K562 (cell line): Measurements from ENCODE around the gene AGAP1. TPM values are rescaled to one million over a fixed set of nuclear protein-coding genes. Genes with fewer than 3 reads are reported as not detected.

Experiments
- ATAC-seq: fragments of 200-7000 bp; cut with Tn5 transposase; 3 replicates; pipeline ENCODE4 v1.9.1; 2020; ENCODE audit warnings: moderate library complexity
- BruUV-seq: library from RNA; stranded (reverse); fragments of 400-500 nt; replicated peaks from 2 replicates; lab custom pipeline; 2021; lab: Mats Ljungman, UMichigan
- CTCF ChIA-PET: fragments of 300-600 bp; formaldehyde crosslinking; extraction: SDS; loops from one replicate; lab custom pipeline; 2021; ENCODE audit warnings: low intra/inter-chr PET ratio; lab: Yijun Ruan, JAX
- POLR2A ChIA-PET: fragments of 300-600, 350-650 bp; sonication (Branson Sonifier 250); formaldehyde crosslinking; extraction: SDS; loops from one replicate; lab custom pipeline; 2021; ENCODE audit warnings: antibody characterized with exemption, inconsistent platforms; lab: Yijun Ruan, JAX
- DNase-seq, 4 experiments: peaks; one replicate each; pipeline versions ENCODE4 v3.0.0 to v3.0.0-alpha.2; 2011 to 2018; ENCODE audit warnings: low spot score in 3 of 4, mixed read lengths in 3 of 4; ENCODE audit errors: extremely low read depth in 1 of 4
- FAIRE-seq: peaks from 2 replicates; lab custom pipeline; 2011; peaks lifted over from hg19 to GRCh38; lab: Jason Lieb, UNC
- H2AFZ ChIP-seq: 2 replicates; pipeline ENCODE4 v1.6.0; 2011; ENCODE audit warnings: low read depth, low read length, control low read depth, inconsistent platforms
- H3K27ac ChIP-seq: fragments of 200-600 bp; 3 replicates; pipeline ENCODE4 v1.8.0; 2011; ENCODE audit warnings: low read depth, mild to moderate bottlenecking, control low read depth, inconsistent platforms, low read length, moderate library complexity, mixed read lengths; ENCODE audit errors: extremely low read depth
- H3K27me3 ChIP-seq, 2 experiments: fragments of 300-600 bp in 1 of 2; 2 replicates in 1 of 2; 3 replicates in 1 of 2; pipeline versions ENCODE4 v1.6.0 to v1.8.0; 2011; ENCODE audit warnings: inconsistent platforms in 2 of 2, low read length in 2 of 2, mild to moderate bottlenecking in 1 of 2, mixed read lengths in 1 of 2, moderate library complexity in 1 of 2; ENCODE audit not compliant: control insufficient read depth in 2 of 2, insufficient read depth in 2 of 2
- H3K36me3 ChIP-seq: fragments of 300-600 bp; 3 replicates; pipeline ENCODE4 v1.8.0; 2011; ENCODE audit warnings: mild to moderate bottlenecking, low read length, inconsistent platforms; ENCODE audit not compliant: control insufficient read depth, insufficient read depth
- H3K4me1 ChIP-seq, 2 experiments: fragments of 200-600 bp in 1 of 2; replicated peaks in 1 of 2; 2 replicates in 1 of 2; 3 replicates in 1 of 2; pipeline versions ENCODE4 v1.5.1 to v1.8.0; 2011; ENCODE audit warnings: inconsistent platforms in 2 of 2, low read length in 2 of 2, mild to moderate bottlenecking in 1 of 2, mixed read lengths in 1 of 2, moderate library complexity in 1 of 2; ENCODE audit not compliant: control insufficient read depth in 2 of 2, insufficient read depth in 2 of 2
- H3K4me2 ChIP-seq: 2 replicates; pipeline ENCODE4 v1.6.1; 2011; ENCODE audit warnings: low read length, control low read depth, inconsistent platforms, mixed read lengths; ENCODE audit not compliant: insufficient read depth
- H3K4me3 ChIP-seq: fragments of 200-600 bp; sonication (generic), shearing (Covaris generic); 2 replicates; pipeline ENCODE4 v1.5.1; 2016; ENCODE audit warnings: control low read depth, inconsistent platforms
- H3K79me2 ChIP-seq: fragments of 200-600 bp; 3 replicates; pipeline ENCODE4 v1.8.0; 2011; ENCODE audit warnings: low read length, inconsistent platforms; ENCODE audit not compliant: control insufficient read depth, insufficient read depth
- H3K9ac ChIP-seq, 2 experiments: 2 replicates each; pipeline versions ENCODE4 v1.6.0 to v1.6.1; 2011; ENCODE audit warnings: low read depth in 2 of 2, low read length in 2 of 2, control low read depth in 1 of 2, inconsistent platforms in 1 of 2, mild to moderate bottlenecking in 1 of 2, mixed read lengths in 1 of 2; ENCODE audit not compliant: insufficient read depth in 1 of 2
- H3K9me1 ChIP-seq: one replicate; pipeline ENCODE4 v1.6.0; 2011; ENCODE audit warnings: inconsistent platforms, mild to moderate bottlenecking, low read length, moderate library complexity; ENCODE audit not compliant: control insufficient read depth, insufficient read depth
- H3K9me3 ChIP-seq: replicated peaks from 2 replicates; pipeline ENCODE4 v1.5.1; 2011; ENCODE audit warnings: low read depth, low read length, inconsistent platforms; ENCODE audit not compliant: control insufficient read depth, insufficient read depth
- H4K20me1 ChIP-seq: replicated peaks from 2 replicates; pipeline ENCODE4 v1.6.1; 2011; ENCODE audit warnings: low read length, inconsistent platforms, mixed read lengths; ENCODE audit not compliant: control insufficient read depth, insufficient read depth
- CBFA2T2 ChIP-seq: fragments of 450-650 bp; conservative IDR thresholded peaks from 2 replicates; pipeline ENCODE4 v1.6.1; 2017; ENCODE audit warnings: mild to moderate bottlenecking
- EGR1 ChIP-seq: fragments of 450-650 bp; conservative IDR thresholded peaks from 2 replicates; pipeline ENCODE4 v1.6.1; 2017; ENCODE audit warnings: mild to moderate bottlenecking
- FUS ChIP-seq: fragments of 200-400 bp; formaldehyde crosslinking; optimal IDR thresholded peaks from 2 replicates; pipeline ENCODE3; 2017; ENCODE audit warnings: low read depth, low read length
- GATA2 ChIP-seq: sonication (generic); formaldehyde crosslinking; IDR thresholded peaks from 2 replicates; pipeline ENCODE4 v1.4.0; 2020; ENCODE audit warnings: mild to moderate bottlenecking, missing genetic modification reagents
- HMG20B ChIP-seq: fragments of 250-450 bp; sonication (Bioruptor Pico); IDR thresholded peaks from 2 replicates; pipeline ENCODE4 v1.5.0; 2021; ENCODE audit warnings: mild to moderate bottlenecking
- KAT8 ChIP-seq: fragments of 450-650 bp; IDR thresholded peaks from 2 replicates; pipeline ENCODE4 v1.6.1; 2016; ENCODE audit warnings: low read depth, mild to moderate bottlenecking
- MTA2 ChIP-seq: fragments of 450-650 bp; IDR thresholded peaks from 2 replicates; pipeline ENCODE4 v1.6.1; 2016; ENCODE audit warnings: low read depth
- MYBL2 ChIP-seq, 2 experiments: fragments of 450-650 bp in 1 of 2; sonication (generic) in 1 of 2; formaldehyde crosslinking in 1 of 2; IDR thresholded peaks; 2 replicates each; pipeline versions ENCODE4 v1.6.1 to v1.8.1; 2017 to 2022; ENCODE audit warnings: borderline replicate concordance in 1 of 2, inconsistent platforms in 1 of 2, low read depth in 1 of 2, mild to moderate bottlenecking in 1 of 2, missing genetic modification reagents in 1 of 2, moderate library complexity in 1 of 2
- PCBP1 ChIP-seq: fragments of 200-400 bp; formaldehyde crosslinking; IDR thresholded peaks from 2 replicates; pipeline ENCODE4 v1.6.1; 2018; ENCODE audit warnings: mild to moderate bottlenecking, low read depth, low read length; ENCODE audit not compliant: poor library complexity, severe bottlenecking
- PHB ChIP-seq: fragments of 250-450 bp; sonication (Bioruptor Pico); IDR thresholded peaks from 2 replicates; pipeline ENCODE4 v1.5.0; 2021
- RUNX1 ChIP-seq: sonication (generic); IDR thresholded peaks from 2 replicates; pipeline ENCODE4 v1.6.1; 2016; ENCODE audit warnings: antibody characterized with exemption, low read depth
- WGBS: fragments of 100-300 bp; shearing (Covaris generic); methylation state at CpG from one replicate; pipeline ENCODE4 v1.1.6; 2016; ENCODE audit warnings: low coverage, mixed read lengths; ENCODE audit not compliant: insufficient coverage; ENCODE audit errors: missing lambda C conversion rate; 5-methylcytosine and 5-hydroxymethylcytosine counted together
- in situ Hi-C: fragments of 300-500 bp; cut with MboI; formaldehyde crosslinking; loops from 4 replicates; pipeline ENCODE4 v1.15.0; 2018; ENCODE audit warnings: inconsistent platforms, mixed read lengths
- intact Hi-C: fragments of 100-400 bp; cut with micrococcal nuclease; formaldehyde crosslinking; loops from 2 replicates; pipeline ENCODE4 v1.14.2; 2022
- polyA plus RNA-seq, 8 experiments: library from polyadenylated mRNA; depleted of rRNA in 4 of 8; stranded (reverse) in 5 of 8; unstranded in 3 of 8; fragments of >200 nt; fragmentation: Nextera tagmentation in 2 of 8; fragmentation: Illumina TruSeq in 1 of 8; extraction: Ambion mirVana in 2 of 8; extraction: Trizol in 1 of 8; gene quantifications; 2 replicates each; pipeline versions ENCODE4 v1.2.1 to v1.2.3, GENCODE V29; 2011 to 2014; ENCODE audit warnings: inconsistent platforms in 1 of 8, missing spikeins in 1 of 8
- total RNA-seq, 7 experiments: library from RNA; depleted of rRNA in 6 of 7; stranded (reverse); fragments of >200 nt in 6 of 7; fragmentation: Illumina TruSeq in 2 of 7; extraction: Trizol in 2 of 7; gene quantifications; 2 replicates each; pipeline versions ENCODE4 v1.2.1 to v1.2.3, GENCODE V29; 2011 to 2021; ENCODE audit warnings: low replicate concordance in 1 of 7
- TF ChIP-seq, protein P1 (sequence below): IDR thresholded peaks from 2 replicates; pipeline ENCODE4 v1.6.1; 2011; ENCODE audit not compliant: insufficient read length; ENCODE audit errors: extremely low read depth
- TF ChIP-seq, protein P2 (sequence below): fragments of 450-650 bp; IDR thresholded peaks from 2 replicates; pipeline ENCODE4 v1.6.1; 2016; ENCODE audit warnings: mild to moderate bottlenecking, moderate library complexity

Gene AGAP1
- total and polyA plus RNA-seq, 9 of the 15 experiments (the other 6 are each of a cell fraction or from before 2014, with no cell fraction given), result 1.3 to 24.0 (median 10.6) TPM

DNA sequence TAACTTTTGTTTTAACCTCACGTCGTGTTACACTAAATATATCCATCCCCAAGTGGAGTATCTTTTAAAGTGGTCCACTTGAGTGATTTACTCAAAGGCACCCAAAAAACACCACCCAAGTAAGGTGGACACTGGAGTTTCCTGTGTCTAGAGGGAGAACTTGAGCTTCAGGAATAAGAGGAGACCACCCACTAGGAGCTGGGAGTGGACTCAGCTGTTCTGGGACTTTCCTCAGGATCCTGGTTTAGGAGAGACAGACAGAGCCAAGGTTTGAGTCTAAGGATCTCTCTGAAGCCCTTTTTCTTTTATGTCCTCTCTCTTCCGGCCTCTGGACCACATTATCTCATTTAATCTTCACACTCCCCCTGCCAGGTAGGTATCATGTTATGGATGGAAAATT lies 523.6 kb downstream of the AGAP1 start:
- DNase-seq (no peak), ATAC-seq (no peak), FAIRE-seq (no peak)
- Histone ChIP-seq H2AFZ (no peak overlapping the region), H3K27me3 (no peaks in the 10 kb centered on the region), H3K79me2 (no peaks in the 10 kb centered on the region), H3K9me3 (no peaks in the 10 kb centered on the region), H3K9ac (no peak overlapping the region), H3K4me3 (no peak overlapping the region), H4K20me1 (no peaks in the 10 kb centered on the region), H3K4me1 (no peaks in the 10 kb centered on the region; a peak in 1 of 5 replicates), H3K9me1 (no peaks in the 10 kb centered on the region), H3K36me3 (no peaks in the 10 kb centered on the region), H3K4me2 (no peak overlapping the region), H3K27ac (no peak overlapping the region)
- CTCF ChIA-PET, result no interaction called here
- POLR2A ChIA-PET, result no interaction called here
- intact Hi-C loops, result no loop called here
- WGBS, result 73% methylated on average over 3 of the region's 3 CpGs
- no TSS peak for BruUV-seq
- in situ Hi-C loops, result no loop called here
- TF ChIP-seq, protein P1, sequence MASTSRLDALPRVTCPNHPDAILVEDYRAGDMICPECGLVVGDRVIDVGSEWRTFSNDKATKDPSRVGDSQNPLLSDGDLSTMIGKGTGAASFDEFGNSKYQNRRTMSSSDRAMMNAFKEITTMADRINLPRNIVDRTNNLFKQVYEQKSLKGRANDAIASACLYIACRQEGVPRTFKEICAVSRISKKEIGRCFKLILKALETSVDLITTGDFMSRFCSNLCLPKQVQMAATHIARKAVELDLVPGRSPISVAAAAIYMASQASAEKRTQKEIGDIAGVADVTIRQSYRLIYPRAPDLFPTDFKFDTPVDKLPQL, result no peak
- TF ChIP-seq RUNX1 (no peak), PHB (CRISPR knock-in tag) (no peak), MTA2 (no peak), HMG20B (CRISPR knock-in tag) (no peak), FUS (no peak), CBFA2T2 (no peak), KAT8 (no peak), MYBL2 (IDR thresholded peaks at IDR 0.05; ENCODE audit: low read depth) (no peak), MYBL2 (CRISPR knock-in tag; IDR thresholded peaks at IDR 0.05; ENCODE audit: borderline replicate concordance) (no peak), GATA2 (CRISPR knock-in tag) (no peak), EGR1 (no peak), PCBP1 (no peak)
- TF ChIP-seq, protein P2, sequence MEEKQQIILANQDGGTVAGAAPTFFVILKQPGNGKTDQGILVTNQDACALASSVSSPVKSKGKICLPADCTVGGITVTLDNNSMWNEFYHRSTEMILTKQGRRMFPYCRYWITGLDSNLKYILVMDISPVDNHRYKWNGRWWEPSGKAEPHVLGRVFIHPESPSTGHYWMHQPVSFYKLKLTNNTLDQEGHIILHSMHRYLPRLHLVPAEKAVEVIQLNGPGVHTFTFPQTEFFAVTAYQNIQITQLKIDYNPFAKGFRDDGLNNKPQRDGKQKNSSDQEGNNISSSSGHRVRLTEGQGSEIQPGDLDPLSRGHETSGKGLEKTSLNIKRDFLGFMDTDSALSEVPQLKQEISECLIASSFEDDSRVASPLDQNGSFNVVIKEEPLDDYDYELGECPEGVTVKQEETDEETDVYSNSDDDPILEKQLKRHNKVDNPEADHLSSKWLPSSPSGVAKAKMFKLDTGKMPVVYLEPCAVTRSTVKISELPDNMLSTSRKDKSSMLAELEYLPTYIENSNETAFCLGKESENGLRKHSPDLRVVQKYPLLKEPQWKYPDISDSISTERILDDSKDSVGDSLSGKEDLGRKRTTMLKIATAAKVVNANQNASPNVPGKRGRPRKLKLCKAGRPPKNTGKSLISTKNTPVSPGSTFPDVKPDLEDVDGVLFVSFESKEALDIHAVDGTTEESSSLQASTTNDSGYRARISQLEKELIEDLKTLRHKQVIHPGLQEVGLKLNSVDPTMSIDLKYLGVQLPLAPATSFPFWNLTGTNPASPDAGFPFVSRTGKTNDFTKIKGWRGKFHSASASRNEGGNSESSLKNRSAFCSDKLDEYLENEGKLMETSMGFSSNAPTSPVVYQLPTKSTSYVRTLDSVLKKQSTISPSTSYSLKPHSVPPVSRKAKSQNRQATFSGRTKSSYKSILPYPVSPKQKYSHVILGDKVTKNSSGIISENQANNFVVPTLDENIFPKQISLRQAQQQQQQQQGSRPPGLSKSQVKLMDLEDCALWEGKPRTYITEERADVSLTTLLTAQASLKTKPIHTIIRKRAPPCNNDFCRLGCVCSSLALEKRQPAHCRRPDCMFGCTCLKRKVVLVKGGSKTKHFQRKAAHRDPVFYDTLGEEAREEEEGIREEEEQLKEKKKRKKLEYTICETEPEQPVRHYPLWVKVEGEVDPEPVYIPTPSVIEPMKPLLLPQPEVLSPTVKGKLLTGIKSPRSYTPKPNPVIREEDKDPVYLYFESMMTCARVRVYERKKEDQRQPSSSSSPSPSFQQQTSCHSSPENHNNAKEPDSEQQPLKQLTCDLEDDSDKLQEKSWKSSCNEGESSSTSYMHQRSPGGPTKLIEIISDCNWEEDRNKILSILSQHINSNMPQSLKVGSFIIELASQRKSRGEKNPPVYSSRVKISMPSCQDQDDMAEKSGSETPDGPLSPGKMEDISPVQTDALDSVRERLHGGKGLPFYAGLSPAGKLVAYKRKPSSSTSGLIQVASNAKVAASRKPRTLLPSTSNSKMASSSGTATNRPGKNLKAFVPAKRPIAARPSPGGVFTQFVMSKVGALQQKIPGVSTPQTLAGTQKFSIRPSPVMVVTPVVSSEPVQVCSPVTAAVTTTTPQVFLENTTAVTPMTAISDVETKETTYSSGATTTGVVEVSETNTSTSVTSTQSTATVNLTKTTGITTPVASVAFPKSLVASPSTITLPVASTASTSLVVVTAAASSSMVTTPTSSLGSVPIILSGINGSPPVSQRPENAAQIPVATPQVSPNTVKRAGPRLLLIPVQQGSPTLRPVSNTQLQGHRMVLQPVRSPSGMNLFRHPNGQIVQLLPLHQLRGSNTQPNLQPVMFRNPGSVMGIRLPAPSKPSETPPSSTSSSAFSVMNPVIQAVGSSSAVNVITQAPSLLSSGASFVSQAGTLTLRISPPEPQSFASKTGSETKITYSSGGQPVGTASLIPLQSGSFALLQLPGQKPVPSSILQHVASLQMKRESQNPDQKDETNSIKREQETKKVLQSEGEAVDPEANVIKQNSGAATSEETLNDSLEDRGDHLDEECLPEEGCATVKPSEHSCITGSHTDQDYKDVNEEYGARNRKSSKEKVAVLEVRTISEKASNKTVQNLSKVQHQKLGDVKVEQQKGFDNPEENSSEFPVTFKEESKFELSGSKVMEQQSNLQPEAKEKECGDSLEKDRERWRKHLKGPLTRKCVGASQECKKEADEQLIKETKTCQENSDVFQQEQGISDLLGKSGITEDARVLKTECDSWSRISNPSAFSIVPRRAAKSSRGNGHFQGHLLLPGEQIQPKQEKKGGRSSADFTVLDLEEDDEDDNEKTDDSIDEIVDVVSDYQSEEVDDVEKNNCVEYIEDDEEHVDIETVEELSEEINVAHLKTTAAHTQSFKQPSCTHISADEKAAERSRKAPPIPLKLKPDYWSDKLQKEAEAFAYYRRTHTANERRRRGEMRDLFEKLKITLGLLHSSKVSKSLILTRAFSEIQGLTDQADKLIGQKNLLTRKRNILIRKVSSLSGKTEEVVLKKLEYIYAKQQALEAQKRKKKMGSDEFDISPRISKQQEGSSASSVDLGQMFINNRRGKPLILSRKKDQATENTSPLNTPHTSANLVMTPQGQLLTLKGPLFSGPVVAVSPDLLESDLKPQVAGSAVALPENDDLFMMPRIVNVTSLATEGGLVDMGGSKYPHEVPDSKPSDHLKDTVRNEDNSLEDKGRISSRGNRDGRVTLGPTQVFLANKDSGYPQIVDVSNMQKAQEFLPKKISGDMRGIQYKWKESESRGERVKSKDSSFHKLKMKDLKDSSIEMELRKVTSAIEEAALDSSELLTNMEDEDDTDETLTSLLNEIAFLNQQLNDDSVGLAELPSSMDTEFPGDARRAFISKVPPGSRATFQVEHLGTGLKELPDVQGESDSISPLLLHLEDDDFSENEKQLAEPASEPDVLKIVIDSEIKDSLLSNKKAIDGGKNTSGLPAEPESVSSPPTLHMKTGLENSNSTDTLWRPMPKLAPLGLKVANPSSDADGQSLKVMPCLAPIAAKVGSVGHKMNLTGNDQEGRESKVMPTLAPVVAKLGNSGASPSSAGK, result no peak
